Right lung (tissue), 5 donors: Measurements from ENCODE around the gene S100G. TPM values are rescaled to one million over a fixed set of nuclear protein-coding genes. Genes with fewer than 3 reads are reported as not detected.

Source experiments
- polyA plus RNA-seq, 5 donors: library from polyadenylated mRNA; unstranded; fragments of 120-200 nt; gene quantifications; one replicate each; pipeline versions ENCODE4 v1.2.1 to v1.2.3, GENCODE V29; 2013; ENCODE audit warnings: inconsistent platforms in 1 of 5, low replicate concordance in 1 of 5; ENCODE audit not compliant: insufficient read length in 5 of 5, insufficient read depth in 1 of 5

The S100G gene
- polyA plus RNA-seq, 5 donors, result not detected

Other genes starting within 250 kb of the S100G start
- 10 to 100 TPM; 37.6 to 57.1 (median 47.0) TPM for gene CTPS2, start 62.5 kb downstream of the S100G start, polyA plus RNA-seq
- 10 to 100 TPM; 18.7 to 23.4 (median 21.8) TPM for gene SYAP1, start 69.5 kb downstream of the S100G start, polyA plus RNA-seq
- 10 to 100 TPM; 13.5 to 17.6 (median 16.1) TPM for gene TXLNG, start 136.3 kb downstream of the S100G start, polyA plus RNA-seq
- gene RBBP7, start 220.2 kb downstream of the S100G start, polyA plus RNA-seq, result 100 to 1,000 TPM; 166 to 283 (median 266) TPM